Measurements from ENCODE around the gene LINS1. TPM values are rescaled to one million over a fixed set of nuclear protein-coding genes. Genes with fewer than 3 reads are reported as not detected.

The LINS1 gene
- total and polyA plus RNA-seq, 2 donors (not counting 3 experiments of a cell fraction or from before 2014, with no cell fraction given): 6.9 to 14.7 TPM

DNA sequence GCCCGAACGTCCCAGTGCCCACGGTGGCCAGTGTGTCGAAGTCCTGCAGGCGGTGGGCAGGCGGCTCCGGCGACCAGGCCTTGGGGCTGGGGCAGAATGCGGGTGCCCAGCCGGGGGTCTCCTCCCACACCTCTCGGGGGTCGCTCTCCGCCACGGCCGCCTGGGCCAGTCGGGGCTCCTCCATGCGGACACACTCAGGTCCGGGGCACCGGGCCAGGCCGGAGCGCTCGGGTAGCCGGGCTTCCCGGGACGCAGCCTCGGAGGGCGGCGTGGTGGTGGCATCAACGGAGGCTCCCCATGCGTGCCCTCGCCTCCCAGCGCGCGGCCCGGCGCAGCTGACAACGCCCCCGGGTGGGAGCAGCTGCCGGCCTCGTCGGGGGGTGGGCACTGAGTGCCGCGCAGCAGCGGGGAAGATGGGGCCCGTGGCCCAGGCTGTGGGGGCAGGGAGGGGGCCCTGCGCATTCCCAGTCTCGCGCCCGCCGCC, 43.2 kb downstream of the LINS1 start:
- Histone ChIP-seq H3K4me2 (ENCODE audit: insufficient read depth, low read length) (no peak overlapping the region), H3K9me3 (replicated peaks; ENCODE audit: control insufficient read depth, insufficient read depth, low read length) (no peaks in the 10 kb centered on the region), H3K79me2 (ENCODE audit: control insufficient read depth, insufficient read depth, low read length) (no peaks in the 10 kb centered on the region), H3K27me3 (ENCODE audit: control insufficient read depth in 2 of 2, insufficient read depth in 2 of 2, low read length in 2 of 2) (no peaks in the 10 kb centered on the region), H3K9ac (replicated peaks; ENCODE audit: extremely low read depth, insufficient read depth, low read length) (no peak overlapping the region), H3K27ac (ENCODE audit: insufficient read depth, low read depth, low read length) (no peak overlapping the region), H3K9me1 (replicated peaks; ENCODE audit: control insufficient read depth, extremely low read depth, insufficient read depth, low read length) (no peaks in the 10 kb centered on the region), H4K20me1 (replicated peaks; ENCODE audit: control insufficient read depth, extremely low read depth, insufficient read depth, low read length) (no peaks in the 10 kb centered on the region), H3K4me3 (replicated peaks in 1 of 3; ENCODE audit: insufficient read depth in 1 of 3, low read depth in 1 of 3, low read length in 3 of 3) (no peak overlapping the region), H3K4me1 (ENCODE audit: control insufficient read depth, extremely low read depth, insufficient read depth, low read length) (no peaks in the 10 kb centered on the region), H3K36me3 (ENCODE audit: control insufficient read depth in 2 of 2, extremely low read depth in 1 of 2, insufficient read depth in 2 of 2, low read length in 2 of 2) (no peaks in the 10 kb centered on the region), H2AFZ (ENCODE audit: low read depth, low read length) (no peak overlapping the region)
- FAIRE-seq: no peak
- dilution Hi-C loops (cut with MboI; ENCODE audit: extremely low pct_ligation_motif_present, low sequenced_read_pairs) (no loop called here), intact Hi-C loops (cut with micrococcal nuclease) (no loop called here)
- ChIA-PET CTCF (no interaction called here), POLR2A (no interaction called here)
- TF ChIP-seq MYC (IDR thresholded peaks at IDR 0.05; ENCODE audit: low read depth, low read length): no peak
- TF ChIP-seq GATA2 (IDR thresholded peaks at IDR 0.05; ENCODE audit: insufficient read depth, insufficient read length, low read depth, low read length): no peak
- TF ChIP-seq, protein P1, sequence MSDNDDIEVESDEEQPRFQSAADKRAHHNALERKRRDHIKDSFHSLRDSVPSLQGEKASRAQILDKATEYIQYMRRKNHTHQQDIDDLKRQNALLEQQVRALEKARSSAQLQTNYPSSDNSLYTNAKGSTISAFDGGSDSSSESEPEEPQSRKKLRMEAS (IDR thresholded peaks at IDR 0.05; ENCODE audit: insufficient read depth, insufficient read length): no peak
- TF ChIP-seq, protein P2, sequence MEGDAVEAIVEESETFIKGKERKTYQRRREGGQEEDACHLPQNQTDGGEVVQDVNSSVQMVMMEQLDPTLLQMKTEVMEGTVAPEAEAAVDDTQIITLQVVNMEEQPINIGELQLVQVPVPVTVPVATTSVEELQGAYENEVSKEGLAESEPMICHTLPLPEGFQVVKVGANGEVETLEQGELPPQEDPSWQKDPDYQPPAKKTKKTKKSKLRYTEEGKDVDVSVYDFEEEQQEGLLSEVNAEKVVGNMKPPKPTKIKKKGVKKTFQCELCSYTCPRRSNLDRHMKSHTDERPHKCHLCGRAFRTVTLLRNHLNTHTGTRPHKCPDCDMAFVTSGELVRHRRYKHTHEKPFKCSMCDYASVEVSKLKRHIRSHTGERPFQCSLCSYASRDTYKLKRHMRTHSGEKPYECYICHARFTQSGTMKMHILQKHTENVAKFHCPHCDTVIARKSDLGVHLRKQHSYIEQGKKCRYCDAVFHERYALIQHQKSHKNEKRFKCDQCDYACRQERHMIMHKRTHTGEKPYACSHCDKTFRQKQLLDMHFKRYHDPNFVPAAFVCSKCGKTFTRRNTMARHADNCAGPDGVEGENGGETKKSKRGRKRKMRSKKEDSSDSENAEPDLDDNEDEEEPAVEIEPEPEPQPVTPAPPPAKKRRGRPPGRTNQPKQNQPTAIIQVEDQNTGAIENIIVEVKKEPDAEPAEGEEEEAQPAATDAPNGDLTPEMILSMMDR (IDR thresholded peaks at IDR 0.05; ENCODE audit: extremely low read depth in 1 of 2, insufficient read depth in 1 of 2, low read depth in 1 of 2, low read length in 2 of 2): no peak
- no peak for TF ChIP-seq POLR2A (IDR thresholded peaks at IDR 0.05; ENCODE audit: low read depth, low read length)
- no peak for TF ChIP-seq JUN (IDR thresholded peaks at IDR 0.05; ENCODE audit: borderline replicate concordance, insufficient read depth, insufficient read length, low read depth)
- no peak for TF ChIP-seq POLR2AphosphoS5 (IDR thresholded peaks at IDR 0.05; ENCODE audit: insufficient read depth, low read depth, low read length)
- TF ChIP-seq FOS (IDR thresholded peaks at IDR 0.05; ENCODE audit: borderline replicate concordance, insufficient read depth, low read length): no peak
- TF ChIP-seq EZH2 (IDR thresholded peaks at IDR 0.05; ENCODE audit: borderline replicate concordance, low read depth, low read length, severe bottlenecking): no peak
- no TSS peak for BruUV-seq (replicated peaks)
- DNase-seq (ENCODE audit: low read depth, low spot score): no peak

Data from endothelial cell of umbilical vein (primary cell).